ENCODE measurements around the gene MRPL36.

Gene MRPL36

GRCh38 chr5:1835431-1835830, 35.8 kb upstream of the MRPL36 start:
- H3K4me3 ChIP-seq (ENCODE audit: low read depth, low read length): no peak overlapping the region
- no peak for TF ChIP-seq CTCF (IDR thresholded peaks at IDR 0.05; ENCODE audit: borderline replicate concordance, insufficient read depth, low read depth, low read length)

GRCh38 chr5:1834721-1835429, 35.2 kb upstream of the MRPL36 start:
- no peak for TF ChIP-seq CTCF (IDR thresholded peaks at IDR 0.05; ENCODE audit: borderline replicate concordance, insufficient read depth, low read depth, low read length)
- no peak overlapping the region for H3K4me3 ChIP-seq (ENCODE audit: low read depth, low read length)

- TF ChIP-seq CTCF (IDR thresholded peaks at IDR 0.05; ENCODE audit: borderline replicate concordance, insufficient read depth, low read depth, low read length): no peak
- no peak overlapping the region for H3K4me3 ChIP-seq (ENCODE audit: low read depth, low read length)
Observed at GRCh38 chr5:1834022-1834551, 34.5 kb upstream of the MRPL36 start.

- H3K4me3 ChIP-seq (ENCODE audit: low read depth, low read length): no peak overlapping the region
- TF ChIP-seq CTCF (IDR thresholded peaks at IDR 0.05; ENCODE audit: borderline replicate concordance, insufficient read depth, low read depth, low read length): no peak
Observed at GRCh38 chr5:1833264-1834021, 33.8 kb upstream of the MRPL36 start.

- no peak for TF ChIP-seq CTCF (IDR thresholded peaks at IDR 0.05; ENCODE audit: borderline replicate concordance, insufficient read depth, low read depth, low read length)
Observed at GRCh38 chr5:1832511-1833250, 33.0 kb upstream of the MRPL36 start.

GRCh38 chr5:1831677-1832313, 32.2 kb upstream of the MRPL36 start:
- no peak for TF ChIP-seq CTCF (IDR thresholded peaks at IDR 0.05; ENCODE audit: borderline replicate concordance, insufficient read depth, low read depth, low read length)
- H3K4me3 ChIP-seq (ENCODE audit: low read depth, low read length): no peak overlapping the region

More at GRCh38 chr5:1832511-1833250, 33.0 kb upstream of the MRPL36 start:
- no peak overlapping the region for H3K4me3 ChIP-seq (ENCODE audit: low read depth, low read length)

All from GM12875 (cell line).